ENCODE results near the gene CCDC15. TPM values are rescaled to one million over a fixed set of nuclear protein-coding genes. Genes with fewer than 3 reads are reported as not detected.

CCDC15 gene
- total and polyA plus RNA-seq, 8 donors, result 0.31 to 15.6 (median 0.92) TPM

DNA sequence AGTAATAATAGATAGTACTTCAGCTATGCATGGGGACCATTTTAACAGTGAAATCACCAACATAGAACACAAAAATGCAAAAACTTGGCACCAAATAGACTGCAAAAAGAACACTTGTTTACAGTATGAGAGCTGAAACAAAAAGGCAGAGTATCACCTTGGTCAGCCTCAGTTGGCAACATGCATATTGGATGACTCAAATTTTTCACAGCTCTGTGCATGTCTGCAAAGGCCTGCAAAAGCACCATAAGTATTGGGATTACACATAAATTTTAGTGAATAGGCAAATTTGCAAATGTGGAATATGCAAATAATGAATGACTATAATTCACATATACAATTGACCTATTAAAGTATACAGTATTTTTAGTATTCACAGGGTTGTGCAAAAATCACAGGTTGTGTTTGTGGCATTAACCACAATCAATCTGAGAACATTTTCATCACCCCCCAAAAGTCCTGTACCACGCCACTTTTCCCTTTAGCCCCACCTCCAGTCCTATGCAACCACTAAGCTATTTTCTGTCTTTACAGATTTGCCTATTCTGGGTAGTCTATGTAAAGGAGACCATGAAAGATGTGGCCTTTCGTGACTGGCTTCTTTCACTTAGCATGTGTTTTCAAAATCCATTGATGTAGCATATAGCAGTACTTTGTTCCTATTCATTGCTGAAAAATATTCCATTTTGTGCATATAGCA lies 47.2 kb downstream of the CCDC15 start:
- Histone ChIP-seq H3K4me3 (no peak overlapping the region), H3K9me3 (peaks cover 0 to 16% (median 4%) of the 10 kb centered on the region in 4 donors), H3K4me1 (no peaks in the 10 kb centered on the region), H3K36me3 (peaks cover 0 to 34% (median 15%) of the 10 kb centered on the region in 4 donors), H3K27me3 (no peaks in the 10 kb centered on the region), H3K27ac (no peak overlapping the region)
- TF ChIP-seq, protein P1, sequence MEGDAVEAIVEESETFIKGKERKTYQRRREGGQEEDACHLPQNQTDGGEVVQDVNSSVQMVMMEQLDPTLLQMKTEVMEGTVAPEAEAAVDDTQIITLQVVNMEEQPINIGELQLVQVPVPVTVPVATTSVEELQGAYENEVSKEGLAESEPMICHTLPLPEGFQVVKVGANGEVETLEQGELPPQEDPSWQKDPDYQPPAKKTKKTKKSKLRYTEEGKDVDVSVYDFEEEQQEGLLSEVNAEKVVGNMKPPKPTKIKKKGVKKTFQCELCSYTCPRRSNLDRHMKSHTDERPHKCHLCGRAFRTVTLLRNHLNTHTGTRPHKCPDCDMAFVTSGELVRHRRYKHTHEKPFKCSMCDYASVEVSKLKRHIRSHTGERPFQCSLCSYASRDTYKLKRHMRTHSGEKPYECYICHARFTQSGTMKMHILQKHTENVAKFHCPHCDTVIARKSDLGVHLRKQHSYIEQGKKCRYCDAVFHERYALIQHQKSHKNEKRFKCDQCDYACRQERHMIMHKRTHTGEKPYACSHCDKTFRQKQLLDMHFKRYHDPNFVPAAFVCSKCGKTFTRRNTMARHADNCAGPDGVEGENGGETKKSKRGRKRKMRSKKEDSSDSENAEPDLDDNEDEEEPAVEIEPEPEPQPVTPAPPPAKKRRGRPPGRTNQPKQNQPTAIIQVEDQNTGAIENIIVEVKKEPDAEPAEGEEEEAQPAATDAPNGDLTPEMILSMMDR (IDR thresholded peaks at IDR 0.05), result no peak
- no peak for TF ChIP-seq POLR2AphosphoS5 (IDR thresholded peaks at IDR 0.05)
- TF ChIP-seq EP300 (IDR thresholded peaks at IDR 0.05), result no peak
- no peak for TF ChIP-seq POLR2A (IDR thresholded peaks at IDR 0.05)
- intact Hi-C loops (cut with DNase I; ENCODE audit: low total_unique reads), result no loop called here
- 87 to 96% (median 93%) methylated on average over 2 of the region's 2 CpGs for WGBS, 5 donors
- DNase-seq, result no peak

DNA sequence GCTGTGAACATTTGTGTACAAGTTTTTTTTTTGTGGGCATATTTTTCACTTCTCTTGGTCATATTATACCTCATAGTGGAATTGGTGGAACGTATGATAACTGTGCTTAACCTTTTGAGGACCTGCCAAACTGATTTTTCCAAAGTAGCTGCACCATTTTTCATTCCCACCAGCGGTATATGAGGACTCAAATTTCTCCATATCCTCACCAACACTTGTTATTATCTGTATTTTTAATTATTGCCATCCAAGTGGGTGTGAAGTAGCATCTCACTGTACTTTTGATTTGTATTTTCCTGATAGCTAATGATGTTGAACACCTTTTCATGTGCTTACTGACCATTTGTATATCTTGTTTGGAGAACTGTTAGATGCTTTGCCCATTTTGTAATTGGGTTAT lies 47.8 kb downstream of the CCDC15 start:
- no peak for TF ChIP-seq EP300 (IDR thresholded peaks at IDR 0.05)
- TF ChIP-seq POLR2AphosphoS5 (IDR thresholded peaks at IDR 0.05), result no peak
- TF ChIP-seq POLR2A (IDR thresholded peaks at IDR 0.05), result no peak
- TF ChIP-seq, protein P1 (IDR thresholded peaks at IDR 0.05), result no peak
- H3K4me1 ChIP-seq, result no peaks in the 10 kb centered on the region
- peaks cover 0 to 16% (median 4%) of the 10 kb centered on the region in 4 donors for H3K9me3 ChIP-seq
- DNase-seq, result no peak
- no peak overlapping the region for H3K4me3 ChIP-seq
- no peak overlapping the region for H3K27ac ChIP-seq
- 84 to 97% (median 92%) methylated on average over 2 of the region's 2 CpGs for WGBS, 5 donors
- intact Hi-C loops (cut with DNase I; ENCODE audit: low total_unique reads), result no loop called here
- no peaks in the 10 kb centered on the region for H3K27me3 ChIP-seq
- peaks cover 0 to 40% (median 15%) of the 10 kb centered on the region in 4 donors for H3K36me3 ChIP-seq

DNA sequence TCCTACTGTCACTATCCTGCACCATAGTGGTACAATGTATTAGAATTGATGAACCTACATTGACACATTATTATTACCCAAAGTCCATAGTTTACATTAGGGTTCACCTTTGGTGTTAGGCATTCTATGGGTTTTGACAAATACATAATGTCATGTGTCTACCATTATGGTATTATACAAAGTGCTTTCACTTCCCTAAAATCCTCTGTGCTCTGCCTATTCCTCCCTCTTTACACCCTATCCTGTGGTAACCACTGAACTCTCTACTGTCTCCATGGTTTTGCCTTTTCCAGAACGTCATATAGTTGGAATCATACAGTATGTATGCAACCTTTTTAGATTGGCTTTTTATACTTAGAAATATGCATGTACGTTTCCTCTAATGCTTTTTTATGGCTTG lies 51.5 kb downstream of the CCDC15 start:
- H3K27ac ChIP-seq, result no peak overlapping the region
- H3K4me3 ChIP-seq, result no peak overlapping the region
- peaks cover 0 to 16% (median 4%) of the 10 kb centered on the region in 4 donors for H3K9me3 ChIP-seq
- WGBS, 5 donors, result 75 to 95% (median 92%) methylated on average over 2 of the region's 2 CpGs
- intact Hi-C loops (cut with DNase I; ENCODE audit: low total_unique reads), result no loop called here
- H3K27me3 ChIP-seq, result no peaks in the 10 kb centered on the region
- DNase-seq, result no peak
- H3K4me1 ChIP-seq, result no peaks in the 10 kb centered on the region
- peaks cover 0 to 49% (median 15%) of the 10 kb centered on the region in 4 donors for H3K36me3 ChIP-seq
- no peak for TF ChIP-seq POLR2AphosphoS5 (IDR thresholded peaks at IDR 0.05)
- TF ChIP-seq, protein P1 (IDR thresholded peaks at IDR 0.05), result no peak
- TF ChIP-seq EP300 (IDR thresholded peaks at IDR 0.05), result no peak
- TF ChIP-seq POLR2A (IDR thresholded peaks at IDR 0.05), result no peak

DNA sequence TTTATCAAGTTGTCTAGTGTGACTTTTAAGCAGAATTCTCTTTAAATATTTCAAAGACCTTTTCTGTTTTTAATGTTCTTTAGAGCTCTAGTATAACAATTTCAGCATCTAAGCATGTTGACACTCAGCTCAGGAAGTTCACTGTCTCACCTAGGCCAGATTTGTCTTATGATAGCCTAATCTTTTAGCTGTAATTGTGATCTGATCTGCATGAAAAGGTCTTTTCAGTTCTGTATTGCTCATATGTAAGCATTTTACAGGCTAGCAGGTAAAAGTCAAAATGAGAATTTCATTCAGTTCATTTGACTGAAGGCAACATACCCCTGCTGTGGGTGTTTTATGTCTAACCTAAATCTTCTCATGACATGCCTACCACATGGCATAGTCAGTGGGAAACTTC lies 62.4 kb downstream of the CCDC15 start:
- TF ChIP-seq POLR2AphosphoS5 (IDR thresholded peaks at IDR 0.05), result no peak
- TF ChIP-seq, protein P1 (IDR thresholded peaks at IDR 0.05), result no peak
- TF ChIP-seq POLR2A (IDR thresholded peaks at IDR 0.05), result no peak
- TF ChIP-seq EP300 (IDR thresholded peaks at IDR 0.05), result no peak
- DNase-seq, result no peak
- Histone ChIP-seq H3K4me1 (peaks cover 0 to 3% (median 0%) of the 10 kb centered on the region in 4 donors), H3K27ac (no peak overlapping the region), H3K4me3 (no peak overlapping the region), H3K27me3 (no peaks in the 10 kb centered on the region), H3K36me3 (peaks cover 0 to 4% (median 0%) of the 10 kb centered on the region in 4 donors), H3K9me3 (no peaks in the 10 kb centered on the region)
- intact Hi-C loops (cut with DNase I; ENCODE audit: low total_unique reads), result no loop called here

All from stomach (tissue), 9 donors.